ENCODE results near the gene MRPS33. TPM values are rescaled to one million over a fixed set of nuclear protein-coding genes. Genes with fewer than 3 reads are reported as not detected.
"Not testable (repeated sequence)": the region's sequence is repeated elsewhere in the genome, so short reads cannot be mapped to it uniquely, and the experiment has no call there.

MRPS33 gene
- total RNA-seq, 4 donors from 2014 or later = 16.0 to 21.5 (median 18.9) TPM

DNA sequence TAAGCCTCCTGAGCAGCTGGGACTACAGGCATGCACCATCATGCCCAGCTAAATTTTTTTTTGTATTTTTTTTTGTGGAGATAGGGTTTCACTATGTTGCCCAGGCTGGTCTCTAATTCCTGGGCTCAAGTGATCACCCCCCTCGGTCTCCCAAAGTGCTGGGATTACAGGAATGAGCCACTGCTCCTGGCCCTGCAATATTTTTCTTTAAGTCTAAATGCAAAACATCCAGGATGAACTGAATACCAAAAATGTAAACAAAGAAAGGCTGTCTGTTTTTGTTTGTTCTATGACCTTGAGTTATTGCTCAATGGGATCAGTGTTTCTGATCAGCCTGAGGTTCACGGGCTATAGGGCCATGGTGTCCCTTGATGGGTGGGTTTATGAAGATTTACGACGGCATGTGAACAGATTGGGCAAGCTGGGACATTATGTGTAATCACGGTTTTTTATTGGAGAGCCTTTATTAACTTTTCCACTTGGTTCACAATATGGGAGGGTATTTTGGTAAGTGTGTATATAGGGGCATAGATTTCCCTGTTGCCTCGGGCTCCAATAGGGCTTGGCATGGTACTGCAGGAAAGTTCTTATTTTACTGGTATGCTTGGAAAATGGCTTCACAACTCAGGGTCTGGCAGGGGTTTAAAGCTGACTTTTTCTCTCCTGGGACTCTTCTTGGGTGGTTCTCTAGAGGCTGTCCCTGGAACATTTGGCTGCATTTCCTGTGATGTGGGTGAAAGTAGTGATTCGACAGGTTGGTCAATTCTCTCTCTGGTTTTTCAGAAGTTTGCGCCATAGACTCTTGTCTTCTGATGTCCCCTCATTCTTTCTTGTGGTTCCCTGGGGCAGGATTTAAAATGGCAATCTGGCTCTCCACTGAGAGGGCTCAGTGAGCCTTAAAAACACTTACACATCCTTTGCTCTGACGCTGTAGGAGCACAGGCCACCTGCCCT, 41.6 kb downstream of the MRPS33 start:
- ATAC-seq (ENCODE audit: low FRiP score) = no peak
- TF ChIP-seq, protein P1, sequence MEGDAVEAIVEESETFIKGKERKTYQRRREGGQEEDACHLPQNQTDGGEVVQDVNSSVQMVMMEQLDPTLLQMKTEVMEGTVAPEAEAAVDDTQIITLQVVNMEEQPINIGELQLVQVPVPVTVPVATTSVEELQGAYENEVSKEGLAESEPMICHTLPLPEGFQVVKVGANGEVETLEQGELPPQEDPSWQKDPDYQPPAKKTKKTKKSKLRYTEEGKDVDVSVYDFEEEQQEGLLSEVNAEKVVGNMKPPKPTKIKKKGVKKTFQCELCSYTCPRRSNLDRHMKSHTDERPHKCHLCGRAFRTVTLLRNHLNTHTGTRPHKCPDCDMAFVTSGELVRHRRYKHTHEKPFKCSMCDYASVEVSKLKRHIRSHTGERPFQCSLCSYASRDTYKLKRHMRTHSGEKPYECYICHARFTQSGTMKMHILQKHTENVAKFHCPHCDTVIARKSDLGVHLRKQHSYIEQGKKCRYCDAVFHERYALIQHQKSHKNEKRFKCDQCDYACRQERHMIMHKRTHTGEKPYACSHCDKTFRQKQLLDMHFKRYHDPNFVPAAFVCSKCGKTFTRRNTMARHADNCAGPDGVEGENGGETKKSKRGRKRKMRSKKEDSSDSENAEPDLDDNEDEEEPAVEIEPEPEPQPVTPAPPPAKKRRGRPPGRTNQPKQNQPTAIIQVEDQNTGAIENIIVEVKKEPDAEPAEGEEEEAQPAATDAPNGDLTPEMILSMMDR (IDR thresholded peaks at IDR 0.05) = no peak
- DNase-seq (ENCODE audit: low spot score) = no peak

DNA sequence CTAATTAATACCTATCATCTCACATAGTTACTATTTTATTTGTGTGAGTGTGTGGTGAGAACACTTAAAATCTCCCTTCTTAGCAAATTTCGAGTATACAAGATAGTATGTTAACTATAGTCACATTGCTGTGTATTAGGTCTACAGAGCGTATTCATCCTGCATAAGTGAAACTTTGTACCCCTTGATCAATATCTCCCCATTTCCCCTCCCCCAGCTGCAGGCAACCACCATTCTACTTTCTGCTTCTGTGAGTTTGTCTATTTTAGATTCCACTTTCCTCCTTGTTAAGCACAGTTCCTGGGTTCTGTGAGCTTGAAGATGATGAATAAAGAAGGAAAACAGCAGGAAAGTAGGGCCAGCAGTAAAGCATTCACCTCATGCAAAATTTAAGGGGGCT, 42.4 kb downstream of the MRPS33 start:
- no peak for DNase-seq (ENCODE audit: low spot score)
- ATAC-seq (ENCODE audit: low FRiP score) = no peak
- TF ChIP-seq, protein P1 (IDR thresholded peaks at IDR 0.05) = no peak

DNA sequence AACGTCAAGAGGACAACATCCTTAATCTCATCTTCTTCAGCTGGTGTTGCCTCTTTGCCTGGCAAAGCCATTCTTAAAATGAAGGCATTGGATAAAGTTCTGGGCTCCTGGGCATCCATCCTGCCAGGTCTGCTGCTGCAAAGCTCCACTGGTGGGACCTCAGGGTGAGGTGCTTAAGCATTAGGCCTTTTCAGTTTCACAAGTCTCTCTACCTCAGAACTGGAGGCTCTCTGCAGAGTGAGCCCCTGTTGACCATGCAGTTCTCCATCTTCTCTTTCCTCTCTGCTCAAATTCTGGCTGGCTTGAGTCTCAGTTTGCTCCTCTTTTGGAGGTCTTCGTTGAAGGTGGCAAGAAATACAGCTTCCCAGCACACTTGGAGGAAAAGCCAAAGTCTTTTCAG, 47.3 kb downstream of the MRPS33 start:
- ATAC-seq (ENCODE audit: low FRiP score) (no peak), DNase-seq (ENCODE audit: low spot score) (no peak)
- TF ChIP-seq, protein P1 (IDR thresholded peaks at IDR 0.05) = no peak

DNA sequence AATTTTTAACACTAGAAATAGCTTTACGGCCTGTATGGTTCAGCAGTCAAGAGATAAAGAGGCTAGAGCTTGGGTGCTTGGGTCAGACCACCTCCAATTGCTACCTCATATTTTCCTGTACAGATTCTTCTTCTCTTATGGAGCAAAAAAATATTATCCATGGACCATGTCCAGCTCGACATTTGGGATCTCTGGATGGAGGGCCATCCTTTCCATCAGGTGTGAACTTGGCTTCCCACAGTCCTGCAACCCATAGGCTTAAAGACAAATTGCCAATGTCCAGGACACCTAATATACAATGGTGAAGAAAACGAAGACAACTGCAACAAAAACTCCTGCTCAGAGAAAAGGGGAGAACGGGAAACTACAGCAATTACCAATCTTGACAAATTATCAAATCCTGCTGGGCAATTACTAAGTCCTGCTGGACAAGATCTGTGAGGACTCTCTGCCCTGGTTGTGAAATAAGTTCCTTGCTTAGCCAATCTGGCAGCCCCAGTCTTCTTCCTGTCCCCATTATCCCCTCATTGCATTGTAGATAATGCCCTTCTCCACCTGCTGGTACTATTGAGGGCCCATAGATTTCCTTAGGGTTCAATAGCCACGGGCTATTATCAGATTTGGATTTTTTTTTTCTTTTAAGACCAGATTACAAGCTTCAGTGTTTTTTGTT, 48.1 kb downstream of the MRPS33 start:
- DNase-seq (ENCODE audit: low spot score) = no peak
- TF ChIP-seq, protein P1 (IDR thresholded peaks at IDR 0.05) = no peak
- ATAC-seq (ENCODE audit: low FRiP score) = no peak

DNA sequence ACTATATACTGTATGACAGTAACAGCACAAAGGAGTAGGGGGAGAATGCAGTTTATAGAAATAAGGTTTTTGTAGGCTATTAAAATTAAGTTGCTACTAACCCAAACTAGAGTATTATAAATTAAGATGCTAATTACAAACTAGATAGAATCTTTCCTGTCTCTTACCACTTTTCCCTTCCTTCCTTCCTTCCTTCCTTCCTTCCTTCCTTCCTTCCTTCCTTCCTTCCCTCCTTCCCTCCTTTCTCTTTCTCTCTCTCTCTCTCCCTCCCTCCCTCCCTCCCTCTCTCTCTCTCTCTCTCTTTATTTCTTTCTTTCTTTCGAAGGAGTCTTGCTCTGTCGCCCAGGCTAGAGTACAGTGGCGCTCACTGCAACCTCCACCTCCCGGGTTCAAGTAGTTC, 53.6 kb downstream of the MRPS33 start:
- no peak for DNase-seq (ENCODE audit: low spot score)
- TF ChIP-seq, protein P1 (IDR thresholded peaks at IDR 0.05) = no peak
- ATAC-seq (ENCODE audit: low FRiP score) = no peak

DNA sequence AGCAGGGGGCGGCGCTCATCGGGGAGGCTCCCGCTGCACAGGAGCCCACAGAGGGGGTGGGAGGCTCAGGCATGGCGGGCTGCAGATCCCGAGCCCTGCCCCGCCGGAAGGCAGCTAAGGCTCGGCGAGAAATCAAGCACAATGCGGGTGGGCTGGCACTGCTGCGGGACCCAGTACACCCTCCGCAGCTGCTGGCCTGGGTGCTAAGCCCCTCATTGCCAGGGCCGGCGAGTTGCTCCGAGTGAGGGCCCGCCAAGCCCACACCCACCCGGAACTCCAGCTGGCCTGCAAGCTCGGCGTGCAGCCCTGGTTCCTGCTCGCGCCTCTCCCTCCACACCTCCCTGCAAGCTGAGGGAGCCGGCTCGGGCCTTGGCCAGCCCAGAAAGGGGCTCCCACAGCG, 57.8 kb downstream of the MRPS33 start:
- DNase-seq (ENCODE audit: low spot score); ATAC-seq (ENCODE audit: low FRiP score): not testable (repeated sequence)

Small RNA genes within 50 kb of the gene (small RNA-seq; reads per million reads assigned to genes)
- not detected for gene RNU4-74P

Other genes starting within 250 kb of the MRPS33 start
- gene BRAF, start 90.0 kb downstream of the MRPS33 start, total RNA-seq = 10 to 100 TPM; 35.7 to 60.0 (median 40.7) TPM
- gene TMEM178B, start 59.1 kb upstream of the MRPS33 start, total RNA-seq = 1 to 10 TPM in 1 of 4 donors, under 1 TPM in 3; 0.50 to 1.3 (median 0.81) TPM